Psoas muscle (tissue), 8 donors: ENCODE measurements around the gene EXOC2. TPM values are rescaled to one million over a fixed set of nuclear protein-coding genes. Genes with fewer than 3 reads are reported as not detected.

ENCODE experiments used
- ATAC-seq, 4 donors: fragments of 200-7000 bp; cut with Tn5 transposase; one replicate each; pipeline ENCODE4 v1.9.1; 2020; ENCODE audit warnings: moderate library complexity in 3 of 4, mild to moderate bottlenecking in 2 of 4
- DNase-seq, 2 donors: peaks; one replicate each; pipeline ENCODE4 v3.0.0-alpha.2; 2020
- H3K27ac ChIP-seq: fragments of 200-600 bp; one replicate; pipeline ENCODE4 v1.8.0; 2022
- H3K27me3 ChIP-seq, 3 donors: fragments of 200-600 bp in 1 of 3; one replicate each; pipeline versions ENCODE4 v1.6.1 to v1.8.0; 2013 to 2022; ENCODE audit warnings: low read length in 2 of 3, mild to moderate bottlenecking in 2 of 3, moderate library complexity in 1 of 3; ENCODE audit not compliant: insufficient read depth in 3 of 3
- H3K36me3 ChIP-seq, 2 donors: fragments of 200-600 bp in 1 of 2; one replicate each; pipeline versions ENCODE4 v1.6.1 to v1.8.0; 2013 to 2022; ENCODE audit warnings: low read depth in 1 of 2, mild to moderate bottlenecking in 1 of 2, moderate library complexity in 1 of 2; ENCODE audit not compliant: insufficient read depth in 1 of 2
- H3K4me1 ChIP-seq: fragments of 200-600 bp; one replicate; pipeline ENCODE4 v1.8.0; 2022
- H3K4me3 ChIP-seq: fragments of 200-600 bp; one replicate; pipeline ENCODE4 v1.8.0; 2022; ENCODE audit warnings: mild to moderate bottlenecking
- H3K9me3 ChIP-seq: fragments of 200-600 bp; one replicate; pipeline ENCODE4 v1.8.0; 2022
- WGBS, 3 donors: extraction: QIAGEN DNeasy Blood & Tissue Kit; methylation state at CpG; one replicate each; pipeline versions ENCODE4 v1.1.6 to v1.1.7; 2013; 5-methylcytosine and 5-hydroxymethylcytosine counted together
- intact Hi-C, 2 donors: fragments of 100-400 bp; cut with DNase I; formaldehyde crosslinking; loops; one replicate each; pipeline versions ENCODE4 v1.11.0 to v1.14.2; 2022
- polyA plus RNA-seq, 3 donors: library from polyadenylated mRNA; stranded (reverse); fragments of 200-250 nt; gene quantifications; one replicate each; pipeline ENCODE4 v1.2.3, GENCODE V29; 2013
- total RNA-seq, 4 donors: library from RNA; stranded (reverse); fragmentation: NEBNext Ultra II Directional in 2 of 4; extraction: Animal tissue kit (Norgen Biotek cat#: 25700) in 2 of 4; gene quantifications; one replicate each; pipeline versions ENCODE4 v1.2.1 to v1.2.4, GENCODE V29; 2021 to 2023
- TF ChIP-seq, protein P1 (sequence below): fragments of 200-600 bp; IDR thresholded peaks from one replicate; pipeline ENCODE4 v1.8.0; 2022; ENCODE audit warnings: antibody characterized with exemption
- donor health status: healthy with polysubstance abuse.
- donor health status: DM: no; HTN: no; CAD: no; lungs with moderate emphysema.
- donor health status: Bipolar disorder and iron deficiency.
- donor health status: healthy.
- donor health status: DM: yes; HTN: yes; CAD: no.
- donor health status: DM: no; HTN: no; CAD: no.
- donor health status: DM: no; HTN: no; CAD: no.
- donor health status: DM: yes; HTN: yes; CAD: no.

The EXOC2 gene
- total and polyA plus RNA-seq, 7 donors: 5.7 to 15.9 (median 8.0) TPM

DNA sequence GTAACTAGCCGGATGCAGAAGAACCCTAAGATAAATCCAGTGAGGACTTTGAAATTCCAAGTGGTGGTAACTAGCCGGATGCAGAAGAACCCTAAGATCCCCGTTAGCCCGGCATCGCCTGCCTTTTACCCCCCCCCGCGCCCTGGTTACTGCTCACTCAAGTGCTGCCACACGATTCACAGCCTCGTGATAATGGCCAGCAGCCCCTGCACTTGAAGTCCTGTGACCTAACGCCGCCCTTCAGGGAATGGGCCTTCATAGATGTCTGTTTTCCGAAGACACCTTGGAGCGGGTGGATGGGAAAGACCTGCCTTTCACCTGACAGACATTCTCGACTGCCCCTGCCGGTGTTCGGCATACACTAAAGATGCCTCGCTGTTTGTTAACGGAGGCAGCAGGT lies 163.9 kb downstream of the EXOC2 start:
- 95 to 97% (median 95%) methylated on average over 18 of the region's 18 CpGs for WGBS, 3 donors
- no peaks in the 10 kb centered on the region for H3K9me3 ChIP-seq
- H3K27ac ChIP-seq: no peak overlapping the region
- H3K36me3 ChIP-seq: peaks cover 0 to 31% of the 10 kb centered on the region in 2 donors
- no peaks in the 10 kb centered on the region for H3K27me3 ChIP-seq
- no peak overlapping the region for H3K4me3 ChIP-seq
- ATAC-seq (no peak), DNase-seq (no peak)
- TF ChIP-seq, protein P1, sequence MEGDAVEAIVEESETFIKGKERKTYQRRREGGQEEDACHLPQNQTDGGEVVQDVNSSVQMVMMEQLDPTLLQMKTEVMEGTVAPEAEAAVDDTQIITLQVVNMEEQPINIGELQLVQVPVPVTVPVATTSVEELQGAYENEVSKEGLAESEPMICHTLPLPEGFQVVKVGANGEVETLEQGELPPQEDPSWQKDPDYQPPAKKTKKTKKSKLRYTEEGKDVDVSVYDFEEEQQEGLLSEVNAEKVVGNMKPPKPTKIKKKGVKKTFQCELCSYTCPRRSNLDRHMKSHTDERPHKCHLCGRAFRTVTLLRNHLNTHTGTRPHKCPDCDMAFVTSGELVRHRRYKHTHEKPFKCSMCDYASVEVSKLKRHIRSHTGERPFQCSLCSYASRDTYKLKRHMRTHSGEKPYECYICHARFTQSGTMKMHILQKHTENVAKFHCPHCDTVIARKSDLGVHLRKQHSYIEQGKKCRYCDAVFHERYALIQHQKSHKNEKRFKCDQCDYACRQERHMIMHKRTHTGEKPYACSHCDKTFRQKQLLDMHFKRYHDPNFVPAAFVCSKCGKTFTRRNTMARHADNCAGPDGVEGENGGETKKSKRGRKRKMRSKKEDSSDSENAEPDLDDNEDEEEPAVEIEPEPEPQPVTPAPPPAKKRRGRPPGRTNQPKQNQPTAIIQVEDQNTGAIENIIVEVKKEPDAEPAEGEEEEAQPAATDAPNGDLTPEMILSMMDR: no peak
- H3K4me1 ChIP-seq: no peaks in the 10 kb centered on the region
- intact Hi-C loops: no loop called here

DNA sequence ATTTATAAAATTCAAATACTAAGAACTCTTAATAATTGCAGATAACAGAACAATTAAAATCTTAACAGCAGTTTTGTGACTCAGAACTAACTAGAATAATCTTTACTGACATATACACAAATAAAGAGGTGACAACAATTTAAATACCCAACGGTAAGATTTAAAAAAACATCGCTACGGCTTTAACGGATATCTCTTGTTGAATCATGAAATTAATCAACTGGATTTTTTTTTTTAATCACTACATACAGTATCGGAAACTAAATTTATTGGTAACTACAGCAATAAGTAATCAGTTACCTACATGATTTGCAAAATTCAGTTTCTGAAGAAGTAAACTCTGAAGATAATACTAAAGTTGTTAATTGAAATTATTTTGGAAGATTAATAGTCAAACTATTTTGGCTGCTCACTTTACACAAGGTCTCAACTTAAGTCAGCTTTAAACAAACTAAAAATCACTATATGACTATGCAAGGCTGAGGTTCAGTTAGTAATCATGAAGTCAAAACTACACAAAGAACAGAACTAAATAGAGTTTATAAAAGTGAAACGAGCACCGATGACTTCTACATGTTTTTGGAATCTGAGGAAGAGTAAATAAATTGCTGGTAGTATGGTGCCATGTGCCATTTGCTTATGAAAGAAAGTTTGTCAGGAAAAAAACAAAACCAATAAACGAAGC lies 164.8 kb downstream of the EXOC2 start:
- H3K4me3 ChIP-seq: no peak overlapping the region
- ATAC-seq: no peak

DNA sequence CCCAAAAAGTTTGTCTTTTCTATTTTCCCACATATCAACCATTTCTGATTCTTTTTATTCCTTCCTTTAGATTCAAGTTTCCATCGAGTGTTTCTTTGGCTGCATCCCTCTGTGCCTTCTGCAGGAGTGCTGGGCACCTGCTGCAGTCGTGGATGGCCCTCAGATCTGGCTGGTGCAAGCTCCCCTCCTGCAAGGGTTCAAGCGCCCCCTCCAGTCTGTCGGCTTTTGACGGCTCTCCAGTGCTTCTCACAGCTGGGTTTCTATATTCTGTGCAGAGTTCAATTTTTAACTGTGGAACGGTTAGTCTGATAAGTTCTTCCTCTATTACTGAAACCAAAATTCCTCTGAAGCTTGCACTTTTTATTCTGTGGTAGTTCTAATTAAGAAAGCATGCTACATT lies 168.1 kb downstream of the EXOC2 start:
- WGBS, 3 donors: 58 to 62% (median 59%) methylated on average over 6 of the region's 6 CpGs
- H3K27ac ChIP-seq: no peak overlapping the region
- no peaks in the 10 kb centered on the region for H3K4me1 ChIP-seq
- ATAC-seq: no peak
- no peak overlapping the region for H3K4me3 ChIP-seq
- H3K27me3 ChIP-seq: no peaks in the 10 kb centered on the region
- DNase-seq: no peak
- no peaks in the 10 kb centered on the region for H3K9me3 ChIP-seq
- TF ChIP-seq, protein P1: no peak
- intact Hi-C loops: no loop called here
- H3K36me3 ChIP-seq: peaks cover 0 to 29% of the 10 kb centered on the region in 2 donors

More for the DNA sequence above, 164.8 kb downstream of the EXOC2 start:
- no peaks in the 10 kb centered on the region for H3K4me1 ChIP-seq
- H3K9me3 ChIP-seq: no peaks in the 10 kb centered on the region
- peaks cover 0 to 36% of the 10 kb centered on the region in 2 donors for H3K36me3 ChIP-seq
- intact Hi-C loops: no loop called here
- H3K27me3 ChIP-seq: no peaks in the 10 kb centered on the region
- 92 to 93% (median 93%) methylated on average over 8 of the region's 8 CpGs for WGBS, 3 donors
- DNase-seq: no peak
- H3K27ac ChIP-seq: no peak overlapping the region
- TF ChIP-seq, protein P1: no peak

DNA sequence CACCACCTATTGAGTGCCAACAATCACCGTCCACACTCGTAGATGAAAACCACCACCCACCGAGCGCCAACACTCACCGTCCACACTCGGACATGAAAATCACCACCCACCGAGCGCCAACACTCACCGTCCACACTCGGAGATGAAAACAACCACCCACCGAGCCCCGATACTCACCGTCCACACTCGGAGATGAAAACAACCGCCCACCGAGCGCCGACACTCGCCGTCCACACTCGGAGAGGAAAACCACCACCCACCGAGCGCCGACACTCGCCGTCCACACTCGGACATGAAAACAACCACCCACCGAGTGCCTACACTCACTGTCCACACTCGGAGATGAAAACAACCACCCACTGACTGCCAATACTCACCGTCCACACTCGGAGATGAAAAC lies 172.1 kb downstream of the EXOC2 start:
- Histone ChIP-seq H3K27me3 (no peaks in the 10 kb centered on the region), H3K27ac (no peak overlapping the region), H3K4me1 (no peaks in the 10 kb centered on the region), H3K4me3 (no peak overlapping the region), H3K36me3 (peaks cover 0 to 18% of the 10 kb centered on the region in 2 donors), H3K9me3 (peaks cover 4% of the 10 kb centered on the region)
- DNase-seq (no peak), ATAC-seq (no peak)
- WGBS, 3 donors: 94 to 95% (median 94%) methylated on average over 31 of the region's 31 CpGs
- TF ChIP-seq, protein P1: no peak
- intact Hi-C loops: no loop called here

DNA sequence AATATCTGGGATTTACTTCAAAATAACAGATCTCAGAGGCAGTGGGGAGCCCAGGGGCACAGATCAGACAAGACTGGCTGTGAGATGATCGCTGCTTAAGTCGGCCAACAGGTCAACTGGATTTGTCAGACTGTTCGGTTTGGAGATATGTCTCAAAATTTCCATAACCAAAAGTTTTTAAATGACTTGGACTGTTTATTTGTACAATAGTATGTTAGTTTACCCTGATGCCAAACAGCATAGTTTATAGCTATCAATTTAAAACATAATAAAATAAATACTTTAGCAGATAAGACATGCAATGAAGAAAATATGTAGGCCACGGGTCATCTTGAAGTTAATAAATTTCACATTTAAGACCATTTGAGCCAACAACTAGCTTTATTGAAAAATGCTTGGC lies 174.7 kb downstream of the EXOC2 start:
- H3K27ac ChIP-seq: no peak overlapping the region
- H3K9me3 ChIP-seq: peaks cover 4% of the 10 kb centered on the region
- H3K27me3 ChIP-seq: no peaks in the 10 kb centered on the region
- 89 to 92% (median 91%) methylated on average over 4 of the region's 4 CpGs for WGBS, 3 donors
- intact Hi-C loops: no loop called here
- no peaks in the 10 kb centered on the region for H3K4me1 ChIP-seq
- H3K4me3 ChIP-seq: no peak overlapping the region
- TF ChIP-seq, protein P1: no peak
- H3K36me3 ChIP-seq: peaks cover 0 to 13% of the 10 kb centered on the region in 2 donors
- ATAC-seq (no peak), DNase-seq (no peak)
